Lower leg skin (tissue), 4 donors: ENCODE data around the gene APLF. TPM values are rescaled to one million over a fixed set of nuclear protein-coding genes. Genes with fewer than 3 reads are reported as not detected.

Source experiments
- DNase-seq, 2 donors: peaks; one replicate each; pipeline ENCODE4 v3.0.0-alpha.2; 2019; ENCODE audit warnings: low spot score in 2 of 2
- H3K4me3 ChIP-seq: fragments of 200-600 bp; sonication (generic); 2 replicates; pipeline ENCODE4 v1.5.1; 2017; ENCODE audit warnings: mild to moderate bottlenecking, low read depth; ENCODE audit not compliant: poor library complexity, severe bottlenecking
- POLR2A ChIP-seq, 2 donors: fragments of 450-650 bp; IDR thresholded peaks; one replicate each; pipeline ENCODE4 v1.6.1; 2016 to 2017; ENCODE audit warnings: antibody characterized with exemption in 2 of 2, mild to moderate bottlenecking in 1 of 2, moderate library complexity in 1 of 2
- WGBS, 2 donors: methylation state at CpG; one replicate each; pipeline ENCODE4 v1.1.5; 2018; 5-methylcytosine and 5-hydroxymethylcytosine counted together
- intact Hi-C: fragments of 100-400 bp; cut with DNase I; formaldehyde crosslinking; loops from one replicate; pipeline ENCODE4 v1.15.0; 2023; ENCODE audit warnings: low total_unique reads
- total RNA-seq, 4 donors: library from RNA; depleted of rRNA; stranded (reverse); fragments of >200 nt; gene quantifications; one replicate each; pipeline ENCODE4 v1.1.0, GENCODE V29; 2016
- TF ChIP-seq, protein P1 (sequence below), 3 donors: fragments of 450-650 bp; IDR thresholded peaks; one replicate each; pipeline ENCODE4 v1.5.1; 2016; ENCODE audit warnings: antibody characterized with exemption in 3 of 3, mild to moderate bottlenecking in 3 of 3, moderate library complexity in 2 of 3

Gene APLF
- total RNA-seq, 4 donors from 2014 or later = 7.5 to 12.9 (median 9.5) TPM

- intact Hi-C loops = no loop called here
- H3K4me3 ChIP-seq = no peak overlapping the region
- TF ChIP-seq POLR2A (IDR thresholded peaks at IDR 0.05) = no peak
- TF ChIP-seq, protein P1, sequence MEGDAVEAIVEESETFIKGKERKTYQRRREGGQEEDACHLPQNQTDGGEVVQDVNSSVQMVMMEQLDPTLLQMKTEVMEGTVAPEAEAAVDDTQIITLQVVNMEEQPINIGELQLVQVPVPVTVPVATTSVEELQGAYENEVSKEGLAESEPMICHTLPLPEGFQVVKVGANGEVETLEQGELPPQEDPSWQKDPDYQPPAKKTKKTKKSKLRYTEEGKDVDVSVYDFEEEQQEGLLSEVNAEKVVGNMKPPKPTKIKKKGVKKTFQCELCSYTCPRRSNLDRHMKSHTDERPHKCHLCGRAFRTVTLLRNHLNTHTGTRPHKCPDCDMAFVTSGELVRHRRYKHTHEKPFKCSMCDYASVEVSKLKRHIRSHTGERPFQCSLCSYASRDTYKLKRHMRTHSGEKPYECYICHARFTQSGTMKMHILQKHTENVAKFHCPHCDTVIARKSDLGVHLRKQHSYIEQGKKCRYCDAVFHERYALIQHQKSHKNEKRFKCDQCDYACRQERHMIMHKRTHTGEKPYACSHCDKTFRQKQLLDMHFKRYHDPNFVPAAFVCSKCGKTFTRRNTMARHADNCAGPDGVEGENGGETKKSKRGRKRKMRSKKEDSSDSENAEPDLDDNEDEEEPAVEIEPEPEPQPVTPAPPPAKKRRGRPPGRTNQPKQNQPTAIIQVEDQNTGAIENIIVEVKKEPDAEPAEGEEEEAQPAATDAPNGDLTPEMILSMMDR (IDR thresholded peaks at IDR 0.05) = no peak
- 83 to 91% methylated on average over 16 of the region's 16 CpGs for WGBS, 2 donors
- no peak for DNase-seq
These were observed 20.3 kb upstream of the APLF start for GRCh38 chr2:68447118-68447517.

DNA sequence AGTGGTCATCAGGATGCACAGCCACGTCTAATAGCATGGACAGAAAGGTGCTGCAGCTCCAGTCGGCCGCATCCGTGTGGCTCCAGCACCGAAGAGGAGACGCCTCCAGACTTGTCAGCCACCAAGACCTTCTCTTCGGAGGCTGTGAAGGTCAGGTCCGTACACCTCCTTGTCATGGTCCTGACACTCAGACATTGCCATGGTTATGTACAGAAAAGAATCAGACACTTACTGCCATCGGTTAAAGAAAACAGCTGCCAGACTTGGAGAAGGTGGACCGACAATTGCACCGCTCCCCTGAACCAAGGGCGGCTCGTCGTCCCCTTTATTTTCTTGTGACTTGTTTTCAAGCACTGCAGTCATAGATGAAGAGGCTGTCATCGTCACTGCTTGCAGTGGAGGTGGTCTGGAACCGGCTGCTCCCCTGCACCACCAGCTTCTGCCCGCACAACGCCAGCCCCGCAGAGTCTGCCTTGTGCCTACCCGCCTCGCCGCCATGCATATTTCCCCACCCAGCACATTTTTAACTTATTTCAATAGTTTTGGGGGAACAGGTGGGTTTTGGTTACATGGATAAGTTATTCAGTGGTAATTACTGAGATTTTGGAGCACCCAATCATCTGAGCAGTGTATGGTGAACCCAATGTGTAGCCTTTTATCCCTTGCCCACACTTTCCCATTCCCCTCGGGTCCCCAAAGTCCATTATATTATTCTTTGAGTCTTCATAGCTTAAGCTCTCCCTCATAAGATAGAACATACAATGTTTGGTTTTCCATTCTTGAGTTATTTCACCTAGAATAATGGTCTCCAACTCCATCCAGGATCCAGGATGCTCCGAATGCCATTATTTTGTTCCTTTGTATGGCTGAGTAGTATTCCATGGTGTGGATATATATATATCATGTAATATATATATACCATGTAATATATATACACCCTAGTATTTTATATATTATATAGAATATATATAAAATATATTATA, 18.4 kb upstream of the APLF start:
- intact Hi-C loops = no loop called here
- no peak overlapping the region for H3K4me3 ChIP-seq
- DNase-seq = no peak
- 91% methylated on average over 23 to 24 of the region's 24 CpGs for WGBS, 2 donors
- TF ChIP-seq POLR2A (IDR thresholded peaks at IDR 0.05) = no peak
- TF ChIP-seq, protein P1 (IDR thresholded peaks at IDR 0.05) = no peak

DNA sequence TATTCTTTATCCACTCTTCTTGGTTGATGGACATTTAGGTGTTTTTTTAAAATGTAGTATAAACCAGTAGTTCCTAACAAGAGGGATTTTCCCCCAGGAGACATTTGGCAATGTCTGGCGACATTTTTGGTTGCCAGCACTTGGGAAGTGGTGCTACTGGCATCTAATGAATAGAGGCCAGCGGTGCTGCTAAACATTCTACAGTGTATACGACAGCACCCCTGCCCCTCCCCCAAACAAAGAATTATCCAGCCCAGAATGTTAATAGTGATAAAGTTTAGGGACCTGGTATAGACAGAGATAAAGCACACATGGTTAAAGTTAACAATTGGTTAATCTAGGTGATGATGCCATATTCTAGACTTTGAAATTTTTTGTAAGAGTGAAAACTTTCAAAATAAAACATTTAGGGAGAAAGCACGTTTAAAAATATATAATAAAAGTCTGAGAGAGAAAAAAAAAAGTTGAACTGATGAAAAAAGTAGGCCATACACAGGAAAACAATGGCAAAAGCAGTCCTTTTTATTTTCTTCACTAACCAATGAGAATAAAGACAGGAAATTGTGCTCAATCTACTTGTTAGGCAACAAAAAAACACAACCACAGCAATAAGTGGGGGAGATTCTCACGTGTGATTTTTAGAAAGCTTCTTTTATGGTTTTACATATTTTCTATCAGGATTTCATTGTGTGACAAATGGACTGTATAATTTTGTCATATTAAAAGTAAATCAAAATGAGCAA, 15.1 kb upstream of the APLF start:
- intact Hi-C loops = no loop called here
- 64 to 67% methylated on average over 5 of the region's 5 CpGs for WGBS, 2 donors
- no peak overlapping the region for H3K4me3 ChIP-seq
- no peak for DNase-seq
- TF ChIP-seq, protein P1 (IDR thresholded peaks at IDR 0.05) = no peak
- TF ChIP-seq POLR2A (IDR thresholded peaks at IDR 0.05) = no peak

- TF ChIP-seq, protein P1 (IDR thresholded peaks at IDR 0.05) = no peak
- no peak for TF ChIP-seq POLR2A (IDR thresholded peaks at IDR 0.05)
- 75 to 83% methylated on average over 2 of the region's 2 CpGs for WGBS, 2 donors
- DNase-seq = no peak
- H3K4me3 ChIP-seq = no peak overlapping the region
- intact Hi-C loops = no loop called here
These were observed 13.5 kb upstream of the APLF start for GRCh38 chr2:68453761-68454360.

DNA sequence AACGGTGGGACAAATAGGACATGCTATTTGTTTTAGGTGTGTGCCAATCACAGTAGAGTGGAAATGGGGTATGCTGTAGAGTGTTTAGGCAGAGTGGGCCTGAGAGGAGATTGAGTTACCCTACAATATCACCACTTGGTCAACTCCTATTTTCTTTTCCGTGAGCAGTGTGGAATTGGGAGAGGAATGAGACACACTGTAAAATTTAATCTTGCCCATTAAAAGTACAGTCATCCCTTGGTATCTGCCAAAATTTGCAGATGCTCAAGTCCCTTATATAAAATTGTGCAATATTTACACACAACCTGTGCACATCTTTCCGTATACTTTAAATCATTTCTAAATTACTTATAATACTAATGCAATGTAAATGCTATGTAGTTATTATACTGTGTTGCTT, 12.7 kb upstream of the APLF start:
- DNase-seq = no peak
- TF ChIP-seq, protein P1 (IDR thresholded peaks at IDR 0.05) = no peak
- TF ChIP-seq POLR2A (IDR thresholded peaks at IDR 0.05) = no peak
- WGBS, 2 donors = 90% methylated on average over 3 of the region's 3 CpGs
- no peak overlapping the region for H3K4me3 ChIP-seq
- intact Hi-C loops = no loop called here
